ENCODE results near the gene CERS4.
A peak's percentile ranks its signal among the peaks of the same experiment; 100 is the strongest.
"Not testable (repeated sequence)": the region's sequence is repeated elsewhere in the genome, so short reads cannot be mapped to it uniquely, and the experiment has no call there.

The CERS4 gene

GRCh38 chr19:8261881-8262280, 52.7 kb downstream of the CERS4 start:
- DNase-seq (ENCODE audit: low read depth, low spot score), result no peak

GRCh38 chr19:8262431-8262830, 53.3 kb downstream of the CERS4 start:
- no peak for DNase-seq (ENCODE audit: low read depth, low spot score)

GRCh38 chr19:8264248-8264647, 55.1 kb downstream of the CERS4 start:
- DNase-seq (ENCODE audit: low read depth, low spot score), result not testable (repeated sequence)

GRCh38 chr19:8265872-8266271, 56.7 kb downstream of the CERS4 start:
- no peak for DNase-seq (ENCODE audit: low read depth, low spot score)

- DNase-seq (ENCODE audit: low read depth, low spot score), result no peak
Observed at GRCh38 chr19:8269724-8270123, 60.6 kb downstream of the CERS4 start.

GRCh38 chr19:8276508-8276907, 67.3 kb downstream of the CERS4 start:
- DNase-seq (ENCODE audit: low read depth, low spot score), result not testable (repeated sequence)

GRCh38 chr19:8291337-8291736, 82.2 kb downstream of the CERS4 start:
- not testable (repeated sequence) for DNase-seq (ENCODE audit: low read depth, low spot score)

- DNase-seq (ENCODE audit: low read depth, low spot score), result no peak
Observed at GRCh38 chr19:8302357-8302691, 93.2 kb downstream of the CERS4 start.

GRCh38 chr19:8302734-8303133, 93.6 kb downstream of the CERS4 start:
- DNase-seq (ENCODE audit: low read depth, low spot score), result no peak

- DNase-seq (ENCODE audit: low read depth, low spot score), result no peak
Observed at GRCh38 chr19:8304841-8305621, 95.9 kb downstream of the CERS4 start.

- no peak for DNase-seq (ENCODE audit: low read depth, low spot score)
Observed at GRCh38 chr19:8305798-8306197, 96.6 kb downstream of the CERS4 start.

- DNase-seq (ENCODE audit: low read depth, low spot score), result no peak
Observed at GRCh38 chr19:8306235-8307054, 97.3 kb downstream of the CERS4 start.

- no peak for DNase-seq (ENCODE audit: low read depth, low spot score)
Observed at GRCh38 chr19:8307400-8307964, 98.3 kb downstream of the CERS4 start.

- DNase-seq (ENCODE audit: low read depth, low spot score), result peak; percentile 79
Observed at GRCh38 chr19:8307965-8308866, 99.0 kb downstream of the CERS4 start, which contains the start of gene CD320. CD320 (minus strand) TSS chr19:8308358; CDS start chr19:8308290, 68 bp downstream.

GRCh38 chr19:8308891-8309291, 99.7 kb downstream of the CERS4 start:
- DNase-seq (ENCODE audit: low read depth, low spot score), result no peak

GRCh38 chr19:8310342-8311055, 101.3 kb downstream of the CERS4 start:
- DNase-seq (ENCODE audit: low read depth, low spot score), result no peak

- DNase-seq (ENCODE audit: low read depth, low spot score), result no peak
Observed at GRCh38 chr19:8311461-8312260, 102.5 kb downstream of the CERS4 start.

Measured in smooth muscle cell of the brain vasculature (primary cell).